Ovary (tissue), 3 donors: ENCODE data around the gene NCF4.

Experiments used
- EP300 ChIP-seq: sonication (generic); formaldehyde crosslinking; IDR thresholded peaks from one replicate; pipeline ENCODE4 v1.6.1; 2017; ENCODE audit warnings: antibody characterized with exemption
- POLR2A ChIP-seq: fragments of 450-650 bp; IDR thresholded peaks from one replicate; pipeline ENCODE4 v1.6.1; 2017; ENCODE audit warnings: antibody characterized with exemption, mild to moderate bottlenecking, moderate library complexity
- TF ChIP-seq, protein P1 (sequence below), 3 donors: fragments of 450-650 bp in 2 of 3; fragments of 200-600 bp in 1 of 3; IDR thresholded peaks; one replicate each; pipeline versions ENCODE4 v1.5.1 to v1.8.0; 2016 to 2022; ENCODE audit warnings: antibody characterized with exemption in 3 of 3, mild to moderate bottlenecking in 1 of 3
- donor health status: DM: no; HTN: no; CAD: no.

DNA sequence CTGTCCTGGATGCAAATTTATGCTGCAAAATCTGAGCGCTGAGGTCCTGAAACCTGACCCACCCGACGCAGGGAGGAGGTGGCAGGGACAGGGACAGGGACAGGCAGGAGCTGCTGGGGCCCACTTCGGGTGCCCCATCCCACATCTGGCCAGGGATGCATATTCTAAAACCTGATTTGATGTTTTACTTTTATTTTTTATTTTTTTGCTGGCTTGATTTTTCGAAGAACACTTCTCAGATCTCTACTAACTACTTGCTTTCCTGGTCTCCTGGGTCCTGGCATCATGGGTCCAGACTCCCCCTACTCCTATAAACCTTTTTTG, 43.3 kb upstream of the NCF4 start:
- TF ChIP-seq, protein P1, sequence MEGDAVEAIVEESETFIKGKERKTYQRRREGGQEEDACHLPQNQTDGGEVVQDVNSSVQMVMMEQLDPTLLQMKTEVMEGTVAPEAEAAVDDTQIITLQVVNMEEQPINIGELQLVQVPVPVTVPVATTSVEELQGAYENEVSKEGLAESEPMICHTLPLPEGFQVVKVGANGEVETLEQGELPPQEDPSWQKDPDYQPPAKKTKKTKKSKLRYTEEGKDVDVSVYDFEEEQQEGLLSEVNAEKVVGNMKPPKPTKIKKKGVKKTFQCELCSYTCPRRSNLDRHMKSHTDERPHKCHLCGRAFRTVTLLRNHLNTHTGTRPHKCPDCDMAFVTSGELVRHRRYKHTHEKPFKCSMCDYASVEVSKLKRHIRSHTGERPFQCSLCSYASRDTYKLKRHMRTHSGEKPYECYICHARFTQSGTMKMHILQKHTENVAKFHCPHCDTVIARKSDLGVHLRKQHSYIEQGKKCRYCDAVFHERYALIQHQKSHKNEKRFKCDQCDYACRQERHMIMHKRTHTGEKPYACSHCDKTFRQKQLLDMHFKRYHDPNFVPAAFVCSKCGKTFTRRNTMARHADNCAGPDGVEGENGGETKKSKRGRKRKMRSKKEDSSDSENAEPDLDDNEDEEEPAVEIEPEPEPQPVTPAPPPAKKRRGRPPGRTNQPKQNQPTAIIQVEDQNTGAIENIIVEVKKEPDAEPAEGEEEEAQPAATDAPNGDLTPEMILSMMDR (IDR thresholded peaks at IDR 0.05) = no peak
- TF ChIP-seq POLR2A (no peak), EP300 (no peak)
